Measurements from ENCODE around the gene LRPPRC.
"Not testable (repeated sequence)": the region's sequence is repeated elsewhere in the genome, so short reads cannot be mapped to it uniquely, and the experiment has no call there.

Gene LRPPRC

GRCh38 chr2:43995733-43996533 is at the start of gene LRPPRC:
Gene LRPPRC (minus strand): TSS chr2:43995989. CDS start chr2:43995947, 42 bp downstream.
- DNase-seq (ENCODE audit: insufficient read length, low spot score) (peak; percentile 83), FAIRE-seq (peak; percentile 41)
- no peak for TF ChIP-seq CTCF (IDR thresholded peaks at IDR 0.05; ENCODE audit: insufficient read depth, missing control alignments)

- TF ChIP-seq CTCF (IDR thresholded peaks at IDR 0.05; ENCODE audit: insufficient read depth, missing control alignments) = no peak
- DNase-seq (ENCODE audit: insufficient read length, low spot score) = no peak
- FAIRE-seq = no peak
These were observed 49.3 kb upstream of the LRPPRC start for GRCh38 chr2:44045061-44045460.

GRCh38 chr2:44044281-44044720 is 48.5 kb upstream of the LRPPRC start:
- peak; percentile 98 for TF ChIP-seq CTCF (IDR thresholded peaks at IDR 0.05; ENCODE audit: insufficient read depth, missing control alignments)
- FAIRE-seq (no peak), DNase-seq (ENCODE audit: insufficient read length, low spot score) (peak; percentile 47)

- no peak for TF ChIP-seq CTCF (IDR thresholded peaks at IDR 0.05; ENCODE audit: insufficient read depth, missing control alignments)
- FAIRE-seq (no peak), DNase-seq (ENCODE audit: insufficient read length, low spot score) (no peak)
These were observed 44.6 kb upstream of the LRPPRC start for GRCh38 chr2:44040365-44040764.

GRCh38 chr2:44038277-44038676 is 42.5 kb upstream of the LRPPRC start:
- no peak for FAIRE-seq
- TF ChIP-seq CTCF (IDR thresholded peaks at IDR 0.05; ENCODE audit: insufficient read depth, missing control alignments) = no peak
- no peak for DNase-seq (ENCODE audit: insufficient read length, low spot score)

GRCh38 chr2:44037221-44037620 is 41.4 kb upstream of the LRPPRC start:
- no peak for DNase-seq (ENCODE audit: insufficient read length, low spot score)
- no peak for FAIRE-seq
- no peak for TF ChIP-seq CTCF (IDR thresholded peaks at IDR 0.05; ENCODE audit: insufficient read depth, missing control alignments)

GRCh38 chr2:44033947-44034346 is 38.2 kb upstream of the LRPPRC start:
- no peak for TF ChIP-seq CTCF (IDR thresholded peaks at IDR 0.05; ENCODE audit: insufficient read depth, missing control alignments)
- no peak for DNase-seq (ENCODE audit: insufficient read length, low spot score)
- FAIRE-seq = no peak

- not testable (repeated sequence) for FAIRE-seq; DNase-seq (ENCODE audit: insufficient read length, low spot score)
These were observed 31.3 kb upstream of the LRPPRC start for GRCh38 chr2:44027076-44027475.

Data from D721Med (cell line).